ENCODE results near the gene LYRM9. TPM values are rescaled to one million over a fixed set of nuclear protein-coding genes. Genes with fewer than 3 reads are reported as not detected.

LYRM9 gene
- 3.7 and 7.4 TPM in 2 replicates for total RNA-seq

GRCh38 chr17:27892866-27893769 is at the start of gene LYRM9:
TSS of gene LYRM9 (minus strand) at chr17:27893365. CDS start at chr17:27882694, 10,671 bp downstream.

Other genes with a start within 250 kb of the LYRM9 start
- not detected in 2 replicates for gene NOS2, start 92.8 kb downstream of the LYRM9 start, total RNA-seq
- 4.6 and 9.6 TPM in 2 replicates for gene NLK, start 149.3 kb upstream of the LYRM9 start, total RNA-seq